Panc1 (cell line): ENCODE results near the gene ZNF469. TPM values are rescaled to one million over a fixed set of nuclear protein-coding genes. Genes with fewer than 3 reads are reported as not detected.

ENCODE experiments used
- ATAC-seq: fragments of 200-7000 bp; cut with Tn5 transposase; 2 replicates; pipeline ENCODE4 v1.9.1; 2020; ENCODE audit warnings: mild to moderate bottlenecking, moderate library complexity
- BruUV-seq: library from RNA; stranded (reverse); fragments of 400-500 nt; replicated peaks from 2 replicates; lab custom pipeline; 2021; lab: Mats Ljungman, UMichigan
- CTCF ChIA-PET: fragments of 300-600 bp; sonication (Branson Sonifier 250); formaldehyde crosslinking; loops from one replicate; lab custom pipeline; 2022; ENCODE audit warnings: antibody characterized with exemption; lab: Charles Lee
- POLR2A ChIA-PET: fragments of 300-600 bp; sonication (Branson Sonifier 250); formaldehyde crosslinking; loops from one replicate; lab custom pipeline; 2022; ENCODE audit warnings: antibody characterized with exemption; lab: Charles Lee
- DNase-seq: peaks from one replicate; pipeline ENCODE4 v3.0.0-alpha.2; 2010; ENCODE audit warnings: low read depth, low spot score
- H3K27ac ChIP-seq: 2 replicates; pipeline ENCODE4 v1.5.1; 2011; ENCODE audit warnings: mild to moderate bottlenecking, low read length, inconsistent platforms
- H3K27me3 ChIP-seq: fragments of 200-500 bp; sonication (Bioruptor generic); 2 replicates; pipeline ENCODE4 v1.6.0; 2014; ENCODE audit warnings: low read length, inconsistent platforms; ENCODE audit not compliant: control insufficient read depth, insufficient read depth
- H3K36me3 ChIP-seq: fragments of 200-500 bp; sonication (Bioruptor generic); 2 replicates; pipeline ENCODE4 v1.5.1; 2014; ENCODE audit warnings: inconsistent platforms, mild to moderate bottlenecking, low read length, moderate library complexity; ENCODE audit not compliant: control insufficient read depth, insufficient read depth
- H3K4me1 ChIP-seq: 2 replicates; pipeline ENCODE4 v1.5.1; 2011; ENCODE audit warnings: inconsistent platforms, mild to moderate bottlenecking, low read length, moderate library complexity; ENCODE audit not compliant: control insufficient read depth, insufficient read depth
- H3K4me3 ChIP-seq, 2 experiments: 2 replicates each; pipeline ENCODE4 v1.5.1; 2011 to 2012; ENCODE audit warnings: low read depth in 2 of 2, low read length in 2 of 2, mild to moderate bottlenecking in 2 of 2, inconsistent platforms in 1 of 2, moderate library complexity in 1 of 2
- H3K9me3 ChIP-seq: fragments of 200-500 bp; sonication (Bioruptor generic); 2 replicates; pipeline ENCODE4 v1.5.1; 2014; ENCODE audit warnings: low read depth, mild to moderate bottlenecking, inconsistent platforms, low read length, moderate library complexity; ENCODE audit not compliant: control insufficient read depth, insufficient read depth
- CTCF ChIP-seq: fragments of 450-650 bp; IDR thresholded peaks from 2 replicates; pipeline ENCODE4 v1.5.1; 2017; ENCODE audit warnings: mild to moderate bottlenecking
- POLR2AphosphoS5 ChIP-seq: IDR thresholded peaks from 2 replicates; pipeline ENCODE4 v1.6.1; 2012; ENCODE audit warnings: mild to moderate bottlenecking, low read depth, low read length, moderate library complexity
- SIN3A ChIP-seq: IDR thresholded peaks from 2 replicates; pipeline ENCODE4 v1.6.1; 2012; ENCODE audit warnings: low read depth, mild to moderate bottlenecking, low read length, moderate library complexity, borderline replicate concordance; ENCODE audit not compliant: insufficient read depth
- TCF7L2 ChIP-seq: IDR thresholded peaks from 2 replicates; pipeline ENCODE4 v1.6.1; 2011; ENCODE audit warnings: mild to moderate bottlenecking, low read depth, low read length, inconsistent platforms
- in situ Hi-C: cut with HindIII; loops from 2 replicates; pipeline ENCODE4 v1.10.0; 2016; ENCODE audit warnings: low sequenced_read_pairs, low pct_unique_long_range_greater_than_20kb
- intact Hi-C: fragments of 100-400 bp; cut with micrococcal nuclease; formaldehyde crosslinking; loops from one replicate; pipeline ENCODE4 v1.10.0; 2022; ENCODE audit not compliant: unreplicated experiment
- total RNA-seq: library from RNA; stranded (reverse); gene quantifications from one replicate; pipeline ENCODE4 v1.2.1, GENCODE V29; 2021; ENCODE audit not compliant: unreplicated experiment
- TF ChIP-seq, protein P1 (sequence below), 2 experiments: IDR thresholded peaks; 2 replicates each; pipeline ENCODE4 v1.6.1; 2011 to 2012; ENCODE audit warnings: low read depth in 2 of 2, control low read depth in 1 of 2, low read length in 1 of 2, mild to moderate bottlenecking in 1 of 2, moderate library complexity in 1 of 2; ENCODE audit not compliant: insufficient read depth in 1 of 2

The ZNF469 gene
- total RNA-seq, 1 experiment from 2014 or later = 1.3 TPM

DNA sequence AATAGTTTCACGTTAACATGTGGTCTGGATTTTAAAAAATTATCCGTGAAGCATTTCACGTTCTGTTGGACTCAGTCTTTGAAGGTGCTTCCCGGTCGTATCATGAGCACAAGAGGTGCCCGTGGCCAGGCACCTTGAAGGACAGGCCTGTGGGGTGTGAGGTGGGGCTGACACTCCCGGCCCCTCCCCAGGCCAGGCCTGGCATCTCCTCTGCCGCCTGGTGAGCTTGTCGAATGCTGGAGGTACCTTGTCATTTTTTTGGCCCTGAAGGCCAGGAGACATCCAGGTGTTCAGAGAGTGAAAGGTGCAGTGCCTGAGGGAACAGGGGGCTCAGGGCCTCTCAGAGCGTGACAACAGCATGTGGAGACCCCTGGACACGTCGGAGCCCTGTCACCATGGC lies 11.7 kb downstream of the ZNF469 start:
- intact Hi-C loops (no loop called here), in situ Hi-C loops (no loop called here)
- H3K27ac ChIP-seq = no peak overlapping the region
- no peaks in the 10 kb centered on the region for H3K36me3 ChIP-seq
- DNase-seq (no peak), ATAC-seq (no peak)
- H3K4me3 ChIP-seq = no peak overlapping the region
- no peaks in the 10 kb centered on the region for H3K4me1 ChIP-seq
- H3K9me3 ChIP-seq = no peaks in the 10 kb centered on the region
- POLR2A ChIA-PET = no interaction called here
- CTCF ChIA-PET = no interaction called here
- BruUV-seq = no TSS peak
- TF ChIP-seq TCF7L2 (no peak), CTCF (no peak), SIN3A (no peak), POLR2AphosphoS5 (no peak)
- TF ChIP-seq, protein P1, sequence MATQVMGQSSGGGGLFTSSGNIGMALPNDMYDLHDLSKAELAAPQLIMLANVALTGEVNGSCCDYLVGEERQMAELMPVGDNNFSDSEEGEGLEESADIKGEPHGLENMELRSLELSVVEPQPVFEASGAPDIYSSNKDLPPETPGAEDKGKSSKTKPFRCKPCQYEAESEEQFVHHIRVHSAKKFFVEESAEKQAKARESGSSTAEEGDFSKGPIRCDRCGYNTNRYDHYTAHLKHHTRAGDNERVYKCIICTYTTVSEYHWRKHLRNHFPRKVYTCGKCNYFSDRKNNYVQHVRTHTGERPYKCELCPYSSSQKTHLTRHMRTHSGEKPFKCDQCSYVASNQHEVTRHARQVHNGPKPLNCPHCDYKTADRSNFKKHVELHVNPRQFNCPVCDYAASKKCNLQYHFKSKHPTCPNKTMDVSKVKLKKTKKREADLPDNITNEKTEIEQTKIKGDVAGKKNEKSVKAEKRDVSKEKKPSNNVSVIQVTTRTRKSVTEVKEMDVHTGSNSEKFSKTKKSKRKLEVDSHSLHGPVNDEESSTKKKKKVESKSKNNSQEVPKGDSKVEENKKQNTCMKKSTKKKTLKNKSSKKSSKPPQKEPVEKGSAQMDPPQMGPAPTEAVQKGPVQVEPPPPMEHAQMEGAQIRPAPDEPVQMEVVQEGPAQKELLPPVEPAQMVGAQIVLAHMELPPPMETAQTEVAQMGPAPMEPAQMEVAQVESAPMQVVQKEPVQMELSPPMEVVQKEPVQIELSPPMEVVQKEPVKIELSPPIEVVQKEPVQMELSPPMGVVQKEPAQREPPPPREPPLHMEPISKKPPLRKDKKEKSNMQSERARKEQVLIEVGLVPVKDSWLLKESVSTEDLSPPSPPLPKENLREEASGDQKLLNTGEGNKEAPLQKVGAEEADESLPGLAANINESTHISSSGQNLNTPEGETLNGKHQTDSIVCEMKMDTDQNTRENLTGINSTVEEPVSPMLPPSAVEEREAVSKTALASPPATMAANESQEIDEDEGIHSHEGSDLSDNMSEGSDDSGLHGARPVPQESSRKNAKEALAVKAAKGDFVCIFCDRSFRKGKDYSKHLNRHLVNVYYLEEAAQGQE (IDR thresholded peaks at IDR 0.05; ENCODE audit: insufficient read depth in 1 of 2, low read depth in 2 of 2, low read length in 1 of 2) = no peak
- H3K27me3 ChIP-seq = no peaks in the 10 kb centered on the region

GRCh38 chr16:88395669-88396584 lies 13.2 kb downstream of the ZNF469 start:
- no peak for TF ChIP-seq CTCF

More at GRCh38 chr16:88395669-88396584, 13.2 kb downstream of the ZNF469 start:
- H3K27ac ChIP-seq = no peak overlapping the region
- intact Hi-C loops (no loop called here), in situ Hi-C loops (no loop called here)
- H3K4me3 ChIP-seq = no peak overlapping the region
- H3K9me3 ChIP-seq = no peaks in the 10 kb centered on the region
- no peaks in the 10 kb centered on the region for H3K27me3 ChIP-seq
- H3K36me3 ChIP-seq = no peaks in the 10 kb centered on the region
- POLR2A ChIA-PET = no interaction called here
- BruUV-seq = no TSS peak
- CTCF ChIA-PET = interaction anchor here (0.6 kb wide), 1 partner anchor 25 kb away, joined by 3 read pairs; no protein-coding TSS in a partner anchor
- ATAC-seq (no peak), DNase-seq (no peak)
- no peaks in the 10 kb centered on the region for H3K4me1 ChIP-seq
